ENCODE measurements around the gene RCL1.

The RCL1 gene

DNA sequence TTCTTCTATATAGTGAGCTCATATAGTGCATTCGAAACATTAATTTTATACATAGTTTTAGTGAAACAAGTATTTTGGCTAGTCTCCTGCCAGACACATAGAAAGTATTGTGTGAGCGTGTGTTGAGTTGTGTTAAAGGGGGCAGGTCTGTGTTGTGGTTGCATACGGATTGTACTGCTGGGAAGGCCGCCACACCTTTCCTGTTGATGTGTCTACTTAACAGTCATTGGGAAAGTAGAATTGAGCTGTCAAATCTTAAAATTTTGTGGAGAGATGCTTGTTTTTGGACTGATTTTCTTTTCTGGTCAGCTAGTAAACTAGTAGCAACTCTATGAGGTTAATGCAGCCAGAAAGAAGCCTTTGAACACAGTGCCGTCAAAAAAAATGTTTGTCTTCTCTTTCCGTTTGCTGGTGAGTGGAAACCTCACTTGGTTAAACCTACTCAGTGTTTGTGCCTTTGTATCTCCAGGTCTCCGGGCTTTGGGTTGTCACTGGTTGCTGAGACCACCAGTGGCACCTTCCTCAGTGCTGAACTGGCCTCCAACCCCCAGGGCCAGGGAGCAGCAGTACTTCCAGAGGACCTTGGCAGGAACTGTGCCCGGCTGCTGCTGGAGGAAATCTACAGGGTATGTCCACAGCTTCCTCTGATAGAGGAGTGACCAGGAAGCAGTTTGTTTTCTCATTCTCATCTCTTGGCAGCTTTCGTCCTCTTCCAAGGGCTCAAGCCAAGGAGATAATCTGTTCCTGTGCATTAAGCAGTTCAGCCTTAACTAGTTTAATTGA lies 51.5 kb downstream of the RCL1 start:
- no peak for DNase-seq (ENCODE audit: low read depth)

DNA sequence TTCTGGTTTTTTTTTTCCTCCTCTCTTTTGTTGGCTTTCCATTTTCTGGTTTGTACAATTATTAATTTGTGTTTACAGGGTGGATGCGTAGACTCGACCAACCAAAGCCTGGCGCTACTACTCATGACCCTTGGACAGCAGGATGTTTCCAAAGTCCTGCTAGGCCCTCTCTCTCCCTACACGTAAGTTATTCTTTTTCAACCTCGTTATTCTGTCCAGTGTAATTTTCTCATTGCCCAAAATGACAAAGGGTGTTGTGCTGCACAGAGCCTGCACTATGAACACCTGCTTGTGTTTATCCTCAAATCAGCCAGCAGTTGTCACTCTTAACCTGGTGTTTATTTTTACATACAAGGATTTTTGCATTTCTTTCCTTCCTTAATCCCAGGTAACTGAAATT lies 56.6 kb downstream of the RCL1 start:
- no peak for DNase-seq (ENCODE audit: low read depth)

DNA sequence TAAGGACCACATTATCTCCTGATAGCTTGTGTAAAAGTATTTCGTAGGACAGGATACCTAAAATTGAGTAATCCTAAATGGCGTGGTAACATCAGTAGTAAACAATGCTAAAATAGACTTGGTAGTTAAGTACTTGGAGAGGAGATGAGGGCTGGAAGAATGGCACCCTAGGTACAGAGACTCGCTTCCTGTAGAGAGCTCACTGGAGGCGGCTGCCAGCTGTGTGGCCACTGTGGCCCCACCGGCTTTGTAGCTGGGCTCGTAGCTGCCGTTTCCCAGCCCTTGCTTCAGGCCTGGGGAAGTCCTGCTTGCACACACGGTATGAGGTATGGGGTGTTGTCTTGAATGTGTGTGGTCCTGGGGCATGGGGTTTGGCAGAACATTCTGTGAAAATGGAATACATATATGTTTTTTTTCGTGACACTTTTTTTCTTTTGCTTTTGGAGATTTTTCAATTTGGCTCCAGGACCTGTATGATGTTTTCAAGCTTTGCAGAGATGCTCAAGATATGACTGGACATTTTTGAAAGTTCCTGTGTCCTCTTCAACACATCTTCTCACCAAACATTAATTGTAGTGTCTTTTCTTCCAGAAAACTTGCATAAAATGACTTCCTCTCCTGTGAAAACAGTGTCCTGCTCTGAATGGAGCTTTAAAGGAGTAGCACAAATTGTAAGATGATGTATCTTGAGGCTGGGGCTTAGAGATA lies 58.0 kb downstream of the RCL1 start:
- DNase-seq (ENCODE audit: low read depth) = no peak

DNA sequence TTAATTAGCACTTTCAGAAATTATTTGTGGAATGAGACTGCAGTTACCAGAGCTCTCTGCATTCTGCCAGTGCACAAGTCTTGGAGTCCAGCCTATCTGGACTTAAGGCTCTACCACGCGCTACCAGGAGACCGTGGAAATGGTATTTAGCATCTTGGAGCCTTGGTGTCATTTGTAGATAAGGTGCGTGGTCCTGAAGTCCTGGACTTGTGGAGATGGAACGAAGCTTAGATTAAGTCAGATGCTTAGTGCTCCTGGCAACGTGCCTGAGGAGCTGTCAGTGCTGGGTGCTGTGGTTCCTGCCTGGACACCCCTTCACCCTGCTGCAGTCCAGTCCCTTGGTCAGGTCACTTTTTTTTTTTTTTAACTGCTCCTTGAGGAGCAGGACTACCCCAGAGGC lies 59.7 kb downstream of the RCL1 start:
- DNase-seq (ENCODE audit: low read depth) = no peak

DNA sequence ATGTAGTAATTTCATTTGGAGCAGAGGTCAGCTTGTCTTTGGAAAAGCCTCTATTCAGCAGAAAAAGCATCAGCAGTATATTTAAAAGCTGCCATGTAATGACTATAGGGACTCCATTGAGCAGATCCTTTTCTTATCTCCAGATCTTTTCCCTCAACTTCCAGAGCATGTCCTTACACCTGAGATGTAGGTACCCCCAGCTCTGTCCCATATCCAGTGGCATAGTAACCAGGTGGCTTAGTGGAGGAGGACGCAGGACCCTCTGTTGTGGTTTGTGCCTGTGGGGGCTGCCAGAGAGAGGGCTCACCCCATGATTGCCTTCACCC lies 61.5 kb downstream of the RCL1 start:
- DNase-seq (ENCODE audit: low read depth) = no peak

DNA sequence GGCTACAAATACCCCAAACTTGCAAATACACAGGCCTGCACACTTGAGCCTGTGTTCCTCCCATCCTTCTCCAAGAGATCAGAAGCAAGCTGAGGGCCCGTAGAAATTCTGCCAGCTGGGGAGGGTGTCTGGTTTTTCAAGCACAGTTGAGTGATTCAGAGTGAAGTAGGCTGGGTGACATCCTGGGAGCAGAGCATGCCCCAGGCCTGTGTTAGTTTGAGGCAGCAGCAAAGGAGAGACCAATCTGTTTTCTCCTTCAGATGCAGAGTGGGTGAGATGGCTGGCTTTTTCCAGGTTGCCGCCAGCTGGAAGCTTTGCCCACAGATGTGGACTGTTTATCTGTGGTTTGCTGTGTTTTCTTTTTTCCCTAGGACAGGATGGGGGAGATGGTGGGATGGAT lies 63.1 kb downstream of the RCL1 start:
- no peak for DNase-seq (ENCODE audit: low read depth)

DNA sequence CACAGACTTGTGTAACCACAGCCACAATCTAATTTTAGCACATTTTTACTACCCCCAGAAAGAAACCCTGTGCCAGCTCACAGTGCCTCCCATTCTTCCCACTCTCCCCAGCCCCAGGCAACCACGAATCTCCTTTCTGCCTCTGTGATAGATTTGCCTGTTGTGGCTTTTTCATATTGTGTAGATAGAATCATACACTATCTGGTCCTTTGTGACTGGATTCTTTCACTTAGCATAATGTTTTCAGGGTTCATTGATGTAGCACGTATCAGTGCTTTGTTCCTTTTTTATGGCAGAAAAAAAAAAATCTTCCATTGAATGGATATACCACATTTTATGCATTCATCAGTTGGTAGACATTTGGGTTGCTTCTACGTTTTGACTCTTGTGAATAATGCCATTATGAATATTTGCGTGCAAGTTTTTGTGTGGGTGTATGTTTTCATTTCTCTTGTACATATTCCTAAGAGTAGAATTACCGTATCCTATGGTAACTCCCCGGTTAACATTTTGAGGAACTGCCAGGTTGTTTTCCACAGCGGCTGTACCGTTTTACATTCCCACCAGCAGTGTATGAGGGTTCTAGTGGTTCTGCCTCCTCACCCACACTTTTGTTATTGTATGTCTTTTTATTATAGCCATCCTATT lies 64.5 kb downstream of the RCL1 start:
- no peak for DNase-seq (ENCODE audit: low read depth)

DNA sequence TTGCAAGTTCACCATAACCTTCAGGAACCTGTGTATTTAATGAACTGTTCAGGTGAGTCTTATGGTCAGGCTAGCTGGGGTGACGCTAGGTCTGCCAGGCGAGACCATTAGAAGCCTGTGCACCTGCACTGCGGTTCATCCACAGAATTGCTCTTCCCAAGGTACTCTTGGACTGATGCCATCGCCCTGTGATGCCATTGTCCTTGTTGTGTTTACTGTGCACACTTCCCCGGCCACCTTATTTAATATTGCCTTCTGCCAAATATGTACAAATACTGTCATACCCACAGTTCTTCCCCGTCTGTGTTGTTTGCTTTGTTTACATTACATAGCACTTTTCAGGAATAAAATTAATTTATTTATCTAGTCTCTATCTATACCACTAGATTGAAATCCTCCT lies 66.3 kb downstream of the RCL1 start:
- no peak for DNase-seq (ENCODE audit: low read depth)

DNA sequence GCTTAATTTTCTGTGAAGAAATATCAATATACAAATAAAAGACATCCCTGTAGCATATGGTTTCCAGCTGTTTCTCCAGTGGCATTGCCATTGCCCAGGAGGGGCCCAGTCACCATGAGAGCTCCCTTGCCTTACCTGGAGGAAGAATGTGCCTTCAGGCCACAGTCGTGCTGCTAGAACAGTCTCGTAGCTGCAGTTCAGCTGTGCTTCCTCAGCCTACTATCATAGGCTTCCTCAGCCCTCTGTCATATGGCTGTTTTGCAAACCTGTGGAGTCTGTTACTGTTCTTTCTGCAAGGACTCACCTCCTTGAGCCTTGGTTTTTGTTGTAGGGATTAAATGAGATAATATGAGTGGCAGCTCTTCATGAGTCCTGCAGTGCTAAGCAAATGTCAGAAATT lies 67.6 kb downstream of the RCL1 start:
- DNase-seq (ENCODE audit: low read depth) = no peak

DNA sequence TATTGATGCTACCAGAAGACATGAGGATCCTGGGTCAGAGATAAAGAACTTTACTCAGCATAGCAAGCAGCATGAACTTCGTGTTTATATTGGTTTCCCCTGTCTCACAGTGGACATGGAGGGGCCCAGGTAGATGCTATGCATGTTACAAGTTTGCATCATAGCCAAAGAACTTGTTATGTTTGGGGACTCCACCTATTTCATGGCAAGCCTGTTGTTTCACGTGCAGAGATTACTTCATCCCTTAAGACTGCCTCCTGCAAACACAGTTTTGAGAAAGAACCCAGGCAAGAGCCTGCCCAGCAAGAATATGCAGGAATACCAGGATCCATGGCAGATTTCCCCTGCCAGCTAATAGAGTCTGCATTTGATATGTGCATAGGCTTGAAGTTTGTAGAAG lies 68.4 kb downstream of the RCL1 start:
- no peak for DNase-seq (ENCODE audit: low read depth)

DNA sequence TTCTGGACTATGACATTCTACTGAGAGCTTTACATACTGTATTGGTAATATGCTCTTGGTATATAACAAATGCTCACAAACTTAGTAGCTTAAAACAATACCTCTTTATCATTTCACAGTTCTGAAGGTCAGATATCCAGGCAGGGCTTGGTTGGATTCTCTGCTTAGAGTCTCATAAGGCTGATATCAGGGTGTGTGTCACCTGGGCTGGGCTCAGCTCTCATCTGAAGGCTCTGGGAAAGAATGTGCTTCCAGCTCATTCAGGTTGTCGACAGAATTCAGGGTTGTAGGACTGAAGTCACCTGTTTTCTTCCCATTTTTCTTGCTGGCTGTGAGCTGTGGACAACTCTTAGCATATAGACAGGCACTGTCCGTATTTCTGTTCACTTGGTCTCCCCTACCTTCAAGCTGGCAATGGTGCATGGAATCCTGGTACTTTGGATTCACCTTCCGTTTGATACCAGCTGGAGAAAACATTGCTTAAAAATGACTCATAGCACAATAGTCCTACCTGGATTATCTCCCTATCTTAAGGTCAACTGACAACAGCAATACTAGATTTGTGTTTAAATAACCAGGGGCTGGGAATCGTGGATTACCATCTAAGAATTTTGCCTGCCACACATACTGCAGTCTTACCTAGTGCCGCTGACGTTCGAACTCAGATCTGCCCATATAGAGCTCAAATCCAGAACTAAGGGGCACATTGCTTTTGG lies 69.2 kb downstream of the RCL1 start:
- DNase-seq (ENCODE audit: low read depth) = no peak

DNA sequence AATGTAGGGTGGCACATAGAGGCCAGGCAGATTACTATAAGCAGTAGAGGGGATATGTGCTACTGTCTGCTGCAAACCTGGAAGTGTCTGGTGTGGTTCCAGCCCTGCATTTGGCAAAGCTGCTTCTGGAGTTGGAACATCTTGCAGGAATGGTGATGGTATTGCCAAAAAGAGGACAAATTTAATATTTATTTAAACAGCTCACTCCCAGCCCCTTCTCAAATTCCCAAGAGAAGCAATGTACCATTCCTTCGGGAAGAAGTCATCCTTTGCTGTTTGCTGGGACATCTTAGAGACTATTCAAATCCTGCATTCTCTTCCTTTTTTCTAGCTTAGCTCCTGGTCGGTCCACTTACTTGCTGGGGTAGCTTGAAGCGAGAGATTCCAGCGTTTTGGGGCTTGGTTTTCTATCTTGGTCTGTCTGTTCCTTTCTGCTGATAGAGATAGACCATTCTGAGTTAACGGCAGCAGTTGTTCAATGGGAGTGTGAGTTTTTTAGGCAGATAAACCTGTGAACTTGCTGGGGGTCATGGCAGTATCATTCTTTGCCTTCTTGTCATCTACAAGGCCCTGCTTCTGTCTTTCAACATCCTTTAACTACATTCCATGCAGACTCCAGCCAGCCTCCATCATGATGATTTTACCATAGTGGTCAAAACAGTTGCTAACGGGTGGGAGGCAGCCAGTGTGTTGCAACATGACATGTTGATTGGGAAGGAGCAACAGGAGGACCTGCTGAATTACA lies 69.9 kb downstream of the RCL1 start:
- no peak for DNase-seq (ENCODE audit: low read depth)

DNA sequence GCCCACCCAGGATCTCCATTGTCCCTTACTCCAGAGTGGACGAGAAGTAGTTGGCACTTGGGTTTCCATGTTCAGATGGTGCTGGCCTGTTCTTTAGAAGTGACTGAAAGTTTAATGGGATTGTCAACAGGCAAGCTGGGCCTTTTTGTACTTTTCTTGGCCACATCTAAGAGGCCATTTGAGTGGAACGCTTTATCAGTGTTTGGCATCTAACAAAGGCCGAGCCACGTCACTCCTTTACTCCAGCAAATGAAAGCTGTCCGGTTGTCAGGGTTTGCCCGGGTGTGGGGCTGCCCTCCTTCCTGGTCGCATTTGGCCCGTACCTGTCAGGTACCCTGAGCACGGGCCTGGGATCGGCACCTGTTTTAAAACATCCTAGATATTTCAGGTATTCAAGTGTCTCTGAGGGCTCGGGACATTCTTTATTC lies 71.5 kb downstream of the RCL1 start:
- DNase-seq (ENCODE audit: low read depth) = no peak

DNA sequence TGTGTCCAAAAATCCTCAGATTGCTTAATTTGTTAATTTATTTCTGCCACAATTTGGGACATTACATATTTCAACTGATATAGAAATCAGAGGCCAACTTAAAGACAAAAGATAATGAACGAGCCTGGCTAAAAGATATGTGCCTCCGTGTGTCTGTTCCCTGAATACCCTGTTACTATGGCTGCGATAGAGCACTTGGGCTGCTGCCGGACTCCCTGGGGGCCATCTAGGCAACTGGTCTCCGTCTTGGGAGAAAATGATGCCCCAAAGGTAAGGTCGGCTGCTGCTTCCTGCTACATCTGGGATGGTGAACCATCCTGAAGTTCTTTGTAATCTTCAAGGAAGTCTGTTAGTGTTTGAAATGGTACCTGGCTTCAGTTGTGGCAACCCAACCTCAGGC lies 72.0 kb downstream of the RCL1 start:
- DNase-seq (ENCODE audit: low read depth) = no peak

DNA sequence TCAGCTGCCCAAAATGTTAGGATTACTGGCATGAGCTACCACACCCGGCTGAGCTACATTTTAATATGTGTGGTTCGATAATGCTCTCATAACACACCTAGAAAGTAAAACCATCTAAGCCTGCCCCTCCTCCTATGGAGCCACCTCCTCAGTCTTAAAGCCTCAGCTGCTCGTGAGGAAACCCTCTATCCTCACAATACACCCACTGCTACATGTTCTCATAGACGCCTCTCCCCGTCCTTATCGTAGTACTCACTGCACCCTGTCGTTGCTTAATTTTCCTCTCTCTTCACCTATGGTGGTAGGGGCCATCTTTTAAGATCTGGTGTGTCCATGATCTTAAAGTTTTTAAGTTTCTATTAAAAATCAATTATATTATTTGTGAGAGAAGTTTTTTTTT lies 72.9 kb downstream of the RCL1 start:
- no peak for DNase-seq (ENCODE audit: low read depth)

DNA sequence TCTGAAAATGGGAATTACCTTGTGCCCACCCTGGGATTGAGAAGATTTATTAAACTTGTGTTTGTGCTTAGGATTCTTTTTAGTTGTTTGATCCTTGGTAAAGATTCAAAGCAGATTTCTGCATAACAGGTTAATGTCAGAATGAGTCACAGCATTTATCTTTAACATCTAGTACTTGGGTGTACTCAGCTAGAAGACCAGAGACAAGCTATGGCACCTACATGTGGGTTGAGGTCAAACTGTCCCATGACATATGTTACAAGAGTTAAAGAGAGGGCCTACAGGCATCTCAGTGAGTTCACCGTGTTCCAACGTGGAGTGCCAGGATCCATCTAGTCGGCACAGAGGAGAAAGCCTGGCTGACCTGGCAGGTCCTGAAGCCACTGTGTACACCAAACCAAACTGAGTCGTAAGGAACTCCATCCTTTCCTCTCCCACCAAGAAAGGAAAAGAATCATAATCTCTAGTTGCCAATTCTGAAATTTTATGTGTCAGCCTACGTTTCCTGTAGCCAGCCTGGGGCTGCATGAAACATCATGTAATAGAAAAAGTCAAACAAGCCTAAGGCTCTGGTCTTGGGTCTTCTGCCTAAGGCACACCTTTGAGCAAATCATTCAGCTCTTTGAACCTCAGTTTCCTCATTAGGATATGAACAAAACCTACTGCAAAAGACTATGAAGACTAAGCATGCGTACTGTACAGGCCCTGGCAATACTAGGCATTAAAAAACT lies 73.7 kb downstream of the RCL1 start:
- no peak for DNase-seq (ENCODE audit: low read depth)

DNA sequence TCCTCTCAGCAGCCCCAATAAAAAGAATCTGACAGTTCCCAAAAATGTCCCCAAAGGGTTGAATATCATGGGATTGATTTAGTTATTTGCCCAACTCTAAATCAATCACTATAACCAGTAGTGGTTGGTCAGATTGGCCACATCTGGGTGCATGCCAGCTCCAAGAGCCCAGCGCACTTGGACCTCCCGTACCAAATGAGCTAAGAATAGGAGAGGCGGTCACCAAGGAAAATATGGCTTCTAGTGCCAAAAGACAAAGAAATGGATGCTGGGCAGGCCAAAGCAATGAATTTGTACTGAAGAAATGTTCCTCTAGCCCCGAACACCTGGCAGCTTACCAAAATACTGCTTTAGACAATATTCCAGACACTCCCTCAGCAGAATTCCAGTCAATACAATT lies 80.3 kb downstream of the RCL1 start:
- DNase-seq (ENCODE audit: low read depth) = no peak

DNA sequence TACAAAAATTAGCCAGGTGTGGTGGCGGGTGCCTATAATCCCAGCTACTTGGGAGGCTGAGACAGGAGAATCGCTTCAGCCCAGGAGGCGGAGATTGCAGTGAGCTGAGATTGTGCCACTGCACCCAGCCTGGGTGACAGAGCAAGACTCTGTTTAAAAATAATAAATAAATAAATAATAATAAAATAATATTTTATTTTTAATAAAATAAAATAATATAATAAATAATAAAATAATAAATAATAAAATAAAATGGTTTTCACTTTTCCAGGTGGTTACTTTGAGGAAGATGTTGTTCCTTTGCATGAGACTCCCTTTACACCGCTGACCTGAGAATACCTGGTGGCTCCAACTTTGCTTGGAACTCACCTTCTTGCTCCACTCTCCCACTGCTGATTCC lies 82.8 kb downstream of the RCL1 start:
- DNase-seq (ENCODE audit: low read depth) = no peak

DNA sequence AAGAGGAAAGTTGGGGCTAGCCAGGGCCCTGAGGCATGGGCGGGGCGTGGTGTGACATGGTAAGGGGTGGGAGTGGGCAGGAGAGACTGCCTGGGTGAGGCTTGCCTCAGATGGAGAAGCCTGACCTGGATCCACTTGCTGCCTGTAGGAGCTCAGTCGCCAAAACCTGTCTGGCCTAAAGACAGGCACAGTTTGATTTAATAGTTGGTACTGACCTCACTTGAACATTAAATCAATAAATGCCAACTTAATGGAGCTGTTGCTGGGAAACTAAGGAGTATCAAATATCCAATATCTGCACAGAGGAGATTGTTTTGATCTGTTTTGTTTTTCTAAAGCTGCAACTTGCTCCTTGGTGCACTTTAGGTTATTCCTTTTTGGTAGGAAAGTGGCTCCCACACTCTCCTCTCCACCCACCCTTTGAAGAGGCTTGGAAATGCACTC lies 86.4 kb downstream of the RCL1 start:
- DNase-seq (ENCODE audit: low read depth) = no peak

DNA sequence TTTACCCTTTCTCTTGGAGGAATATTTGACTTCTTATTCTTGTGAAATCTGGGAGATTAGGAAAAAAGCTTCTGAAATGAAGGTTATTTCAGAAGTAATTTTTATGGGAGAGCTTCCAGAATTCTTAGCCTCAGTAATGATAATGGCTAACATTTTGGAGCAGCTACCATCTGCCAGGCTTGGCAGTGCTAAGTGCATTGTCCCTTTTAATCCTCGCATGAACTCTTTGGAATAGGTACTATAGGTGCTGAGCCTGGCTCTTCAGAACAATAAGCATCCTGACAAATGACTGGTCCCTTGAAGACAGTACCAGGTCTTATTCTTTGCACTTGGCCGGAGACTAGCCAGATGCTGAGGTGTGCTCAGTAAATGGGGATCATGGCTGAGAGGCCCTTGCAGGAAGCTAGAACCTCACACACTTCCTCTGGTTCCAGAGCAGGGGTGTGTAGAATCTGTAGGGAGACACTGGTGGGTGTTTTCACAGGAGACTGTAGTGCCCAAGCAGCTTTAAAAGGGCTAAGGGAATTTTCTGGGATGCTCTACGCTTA lies 90.7 kb downstream of the RCL1 start:
- DNase-seq (ENCODE audit: low read depth) = no peak

DNA sequence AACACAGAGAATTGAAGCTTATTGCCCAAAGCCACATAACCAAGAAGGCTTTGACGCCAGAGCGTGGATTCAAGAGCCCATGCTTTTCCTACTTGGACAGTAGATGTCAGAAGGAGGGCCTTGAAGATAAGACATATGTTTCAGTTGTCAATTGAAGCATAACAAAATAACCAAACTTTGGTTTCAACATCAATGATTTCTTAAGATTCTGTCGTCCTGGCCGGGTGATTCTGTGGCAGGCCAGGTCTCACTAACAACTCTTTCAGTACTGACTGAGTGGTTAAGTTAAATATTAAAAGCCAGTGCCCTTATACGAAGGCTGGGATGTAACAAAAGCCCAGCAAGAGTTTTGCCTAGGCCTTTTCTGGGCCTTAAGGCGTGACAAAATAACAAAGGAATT lies 94.0 kb downstream of the RCL1 start:
- DNase-seq (ENCODE audit: low read depth) = no peak
